GM23338 (cell line): ENCODE results near the gene TMC1. TPM values are rescaled to one million over a fixed set of nuclear protein-coding genes. Genes with fewer than 3 reads are reported as not detected.

Source experiments
- ATAC-seq: fragments of 200-7000 bp; cut with Tn5 transposase; 3 replicates; pipeline ENCODE4 v1.9.1; 2020
- DNase-seq: peaks from one replicate; pipeline ENCODE4 v3.0.0-alpha.2; 2015; ENCODE audit warnings: low spot score
- H2AFZ ChIP-seq: fragments of 200-600 bp; sonication (generic); 2 replicates; pipeline ENCODE4 v1.8.0; 2016; ENCODE audit warnings: antibody characterized with exemption, mild to moderate bottlenecking, moderate library complexity
- H3F3A ChIP-seq: fragments of 200-600 bp; sonication (generic); replicated peaks from 2 replicates; pipeline ENCODE4 v1.8.0; 2017; ENCODE audit warnings: antibody characterized with exemption, mixed run types, low read depth
- H3K27ac ChIP-seq: fragments of 200-600 bp; sonication (generic); 2 replicates; pipeline ENCODE4 v1.6.1; 2016; ENCODE audit warnings: low read depth
- H3K27me3 ChIP-seq: fragments of 200-600 bp; sonication (generic); 2 replicates; pipeline ENCODE4 v1.8.0; 2016; ENCODE audit warnings: mild to moderate bottlenecking, mixed run types, moderate library complexity; ENCODE audit not compliant: insufficient read depth
- H3K36me3 ChIP-seq: fragments of 200-600 bp; sonication (generic); 2 replicates; pipeline ENCODE4 v1.8.0; 2016; ENCODE audit warnings: mild to moderate bottlenecking; ENCODE audit not compliant: insufficient read depth
- H3K4me1 ChIP-seq: fragments of 200-600 bp; sonication (generic); 2 replicates; pipeline ENCODE4 v1.8.0; 2016; ENCODE audit warnings: mild to moderate bottlenecking, moderate library complexity; ENCODE audit not compliant: insufficient read depth
- H3K4me2 ChIP-seq: fragments of 200-600 bp; sonication (generic); 2 replicates; pipeline ENCODE4 v1.7.1; 2017; ENCODE audit warnings: mixed run types
- H3K4me3 ChIP-seq: fragments of 200-600 bp; sonication (generic); 2 replicates; pipeline ENCODE4 v1.6.1; 2016; ENCODE audit warnings: mixed run types
- H3K79me2 ChIP-seq: fragments of 200-600 bp; sonication (generic); replicated peaks from 2 replicates; pipeline ENCODE4 v1.8.0; 2017; ENCODE audit warnings: mild to moderate bottlenecking; ENCODE audit not compliant: insufficient read depth
- H3K9me2 ChIP-seq: fragments of 200-600 bp; sonication (generic); 2 replicates; pipeline ENCODE4 v1.8.0; 2017; ENCODE audit not compliant: insufficient read depth
- H4K20me1 ChIP-seq: fragments of 200-600 bp; sonication (generic); replicated peaks from 2 replicates; pipeline ENCODE4 v1.8.0; 2017; ENCODE audit warnings: mild to moderate bottlenecking; ENCODE audit not compliant: insufficient read depth
- H3K27ac Mint-ChIP-seq: 2 replicates; pipeline ENCODE4 v1.8.0; 2020; ENCODE audit warnings: inconsistent platforms, mild to moderate bottlenecking, moderate library complexity, mixed read lengths
- H3K27me3 Mint-ChIP-seq: 3 replicates; pipeline ENCODE4 v1.8.0; 2022; ENCODE audit warnings: low read depth, mild to moderate bottlenecking, moderate library complexity, mixed read lengths, inconsistent platforms; ENCODE audit not compliant: insufficient read depth, poor library complexity
- H3K36me3 Mint-ChIP-seq: 3 replicates; pipeline ENCODE4 v1.8.0; 2021; ENCODE audit warnings: low read depth, mild to moderate bottlenecking, inconsistent platforms, moderate library complexity, mixed read lengths
- H3K4me1 Mint-ChIP-seq: 3 replicates; pipeline ENCODE4 v1.8.0; 2020; ENCODE audit warnings: mild to moderate bottlenecking, inconsistent platforms, mixed read lengths
- H3K4me3 Mint-ChIP-seq: 3 replicates; pipeline ENCODE4 v1.8.0; 2021; ENCODE audit warnings: moderate library complexity, mild to moderate bottlenecking, inconsistent platforms, mixed read lengths
- H3K9me3 Mint-ChIP-seq: 3 replicates; pipeline ENCODE4 v1.8.0; 2020; ENCODE audit warnings: moderate library complexity, mild to moderate bottlenecking, inconsistent platforms, mixed read lengths
- CREB1 ChIP-seq: fragments of 250-450 bp; sonication (Bioruptor Pico); IDR thresholded peaks from 2 replicates; pipeline ENCODE4 v1.5.0; 2020; ENCODE audit warnings: low read depth, mild to moderate bottlenecking, moderate library complexity
- ETS1 ChIP-seq: IDR thresholded peaks from 2 replicates; pipeline ENCODE4 v1.6.1; 2016; ENCODE audit warnings: antibody characterized with exemption
- EZH2 ChIP-seq: fragments of 200-600 bp; sonication (generic); IDR thresholded peaks from one replicate; pipeline ENCODE4 v1.8.0; 2017; ENCODE audit warnings: antibody characterized with exemption, mild to moderate bottlenecking, low read depth; ENCODE audit not compliant: unreplicated experiment
- JUNB ChIP-seq: IDR thresholded peaks from one replicate; pipeline ENCODE4 v1.6.1; 2016; ENCODE audit warnings: antibody characterized with exemption; ENCODE audit not compliant: unreplicated experiment
- NANOG ChIP-seq: IDR thresholded peaks from 2 replicates; pipeline ENCODE4 v1.6.1; 2016; ENCODE audit warnings: antibody characterized with exemption, borderline replicate concordance
- POLR2AphosphoS5 ChIP-seq: IDR thresholded peaks from 2 replicates; pipeline ENCODE4 v1.6.1; 2016; ENCODE audit warnings: antibody characterized with exemption, low read depth
- REST ChIP-seq: IDR thresholded peaks from one replicate; pipeline ENCODE4 v1.6.1; 2018; ENCODE audit warnings: antibody characterized with exemption; ENCODE audit not compliant: unreplicated experiment
- STAT1 ChIP-seq: IDR thresholded peaks from one replicate; pipeline ENCODE4 v1.6.1; 2016; ENCODE audit warnings: antibody characterized with exemption; ENCODE audit not compliant: unreplicated experiment
- ZNF114 ChIP-seq: fragments of 250-450 bp; sonication (Bioruptor Pico); IDR thresholded peaks from 2 replicates; pipeline ENCODE4 v1.5.0; 2020; ENCODE audit warnings: mild to moderate bottlenecking, moderate library complexity
- ZNF331 ChIP-seq: fragments of 250-450 bp; sonication (Bioruptor Pico); IDR thresholded peaks from 2 replicates; pipeline ENCODE4 v1.5.0; 2020; ENCODE audit warnings: low read depth, mild to moderate bottlenecking, moderate library complexity
- polyA plus RNA-seq: library from polyadenylated mRNA; unstranded; fragments of >200 nt; fragmentation: Nextera tagmentation; extraction: Ambion mirVana; gene quantifications from 2 replicates; pipeline ENCODE4 v1.2.1, GENCODE V29; 2016
- total RNA-seq: library from RNA; depleted of rRNA; stranded (reverse); fragments of >200 nt; shearing (Covaris generic); gene quantifications from 2 replicates; pipeline ENCODE4 v1.2.3, GENCODE V29; 2014

Gene TMC1
- total and polyA plus RNA-seq, 2 experiments from 2014 or later: 0.61 to 1.2 TPM

- Histone ChIP-seq H3K27me3 (no peaks in the 10 kb centered on the region), H3K9me2 (peaks cover 7% of the 10 kb centered on the region; the same call in 1 of the 2 replicates), H3K36me3 (no peaks in the 10 kb centered on the region), H3K79me2 (no peaks in the 10 kb centered on the region), H3F3A (no peaks in the 10 kb centered on the region), H2AFZ (no peak overlapping the region), H4K20me1 (no peaks in the 10 kb centered on the region), H3K4me2 (no peak overlapping the region), H3K4me3 (no peak overlapping the region), H3K4me1 (peaks cover 13% of the 10 kb centered on the region), H3K27ac (no peak overlapping the region)
- Mint-ChIP-seq H3K9me3 (peaks cover 5% of the 10 kb centered on the region; the same call in 2 of the 3 replicates), H3K4me1 (peaks cover 12% of the 10 kb centered on the region), H3K4me3 (no peak overlapping the region), H3K36me3 (peaks cover 9% of the 10 kb centered on the region; the same call in 2 of the 3 replicates), H3K27ac (no peak overlapping the region), H3K27me3 (no peaks in the 10 kb centered on the region)
- DNase-seq (no peak), ATAC-seq (no peak)
- no peak for TF ChIP-seq NANOG
- TF ChIP-seq ZNF331: no peak
- TF ChIP-seq EZH2: no peak
- TF ChIP-seq ZNF114 (CRISPR knock-in tag): no peak
- no peak for TF ChIP-seq ETS1
- no peak for TF ChIP-seq STAT1
- TF ChIP-seq REST: no peak
- TF ChIP-seq POLR2AphosphoS5: no peak
Measured at GRCh38 chr9:72674961-72675360, 153.6 kb downstream of the TMC1 start.

GRCh38 chr9:72675586-72675985, 154.2 kb downstream of the TMC1 start:
- no peaks in the 10 kb centered on the region for H3K27me3 Mint-ChIP-seq
- no peak for DNase-seq
- H3K36me3 ChIP-seq: no peaks in the 10 kb centered on the region
- no peak overlapping the region for H3K4me3 ChIP-seq
- H3K36me3 Mint-ChIP-seq: peaks cover 9% of the 10 kb centered on the region; the same call in 2 of the 3 replicates
- H3K4me3 Mint-ChIP-seq: no peak overlapping the region
- H4K20me1 ChIP-seq: no peaks in the 10 kb centered on the region
- H3K27me3 ChIP-seq: no peaks in the 10 kb centered on the region
- H3K9me3 Mint-ChIP-seq: peaks cover 5% of the 10 kb centered on the region; the same call in 2 of the 3 replicates
- H3K79me2 ChIP-seq: no peaks in the 10 kb centered on the region
- peaks cover 14% of the 10 kb centered on the region for H3K4me1 Mint-ChIP-seq
- peaks cover 13% of the 10 kb centered on the region for H3K4me1 ChIP-seq
- no peaks in the 10 kb centered on the region for H3F3A ChIP-seq
- no peak overlapping the region for H3K27ac ChIP-seq
- H3K27ac Mint-ChIP-seq: no peak overlapping the region
- ATAC-seq: no peak
- H3K9me2 ChIP-seq: peaks cover 7% of the 10 kb centered on the region; the same call in 1 of the 2 replicates
- H2AFZ ChIP-seq: no peak overlapping the region
- H3K4me2 ChIP-seq: no peak overlapping the region
- TF ChIP-seq POLR2AphosphoS5: no peak
- TF ChIP-seq CREB1 (CRISPR knock-in tag): no peak
- no peak for TF ChIP-seq STAT1
- no peak for TF ChIP-seq ETS1
- no peak for TF ChIP-seq JUNB
